C1 segment of cervical spinal cord (tissue), 14 donors: ENCODE data around the gene TMEM94.
A peak's percentile ranks its signal among the peaks of the same experiment; 100 is the strongest.

Experiments
- DNase-seq, 14 donors: peaks; one replicate each; lab custom pipeline; 2025; lab: John Stamatoyannopoulos, UW

TMEM94 gene

GRCh38 chr17:75494326-75494877 is 38.0 kb downstream of the TMEM94 start:
- DNase-seq, result no peak

GRCh38 chr17:75496005-75496404 is 39.6 kb downstream of the TMEM94 start:
- no peak for DNase-seq

- no peak for DNase-seq
These were observed 41.7 kb downstream of the TMEM94 start for GRCh38 chr17:75498039-75498725.

GRCh38 chr17:75498726-75499213 is 42.3 kb downstream of the TMEM94 start:
- DNase-seq, result no peak

GRCh38 chr17:75499313-75500022 is 43.0 kb downstream of the TMEM94 start:
- DNase-seq, result peak in 1 of 14 donors; percentile 44

- no peak for DNase-seq
These were observed 44.2 kb downstream of the TMEM94 start for GRCh38 chr17:75500419-75501216.

- peak in 12 of 14 donors; percentile 50 to 87 (median 76) for DNase-seq
These were observed 45.1 kb downstream of the TMEM94 start for GRCh38 chr17:75501378-75502071.

- no peak for DNase-seq
These were observed 45.8 kb downstream of the TMEM94 start for GRCh38 chr17:75502072-75502720.

GRCh38 chr17:75502721-75503329 is 46.4 kb downstream of the TMEM94 start:
- no peak for DNase-seq

- no peak for DNase-seq
These were observed 47.0 kb downstream of the TMEM94 start for GRCh38 chr17:75503337-75503950.

GRCh38 chr17:75503976-75504346 is 47.5 kb downstream of the TMEM94 start:
- DNase-seq, result no peak

GRCh38 chr17:75504347-75505151 is 48.1 kb downstream of the TMEM94 start:
- peak in 1 of 14 donors; percentile 19 for DNase-seq

GRCh38 chr17:75505152-75505409 is 48.6 kb downstream of the TMEM94 start:
- DNase-seq, result no peak

GRCh38 chr17:75505640-75506039 is 49.2 kb downstream of the TMEM94 start:
- DNase-seq, result no peak

- DNase-seq, result no peak
These were observed 49.7 kb downstream of the TMEM94 start for GRCh38 chr17:75506134-75506533.

GRCh38 chr17:75506888-75507287 is 50.5 kb downstream of the TMEM94 start:
- DNase-seq, result peak in 1 of 14 donors; percentile 38

GRCh38 chr17:75507733-75508719 is 51.6 kb downstream of the TMEM94 start:
- peak in 12 of 14 donors; percentile 33 to 86 (median 66) for DNase-seq

GRCh38 chr17:75508931-75509361 is 52.5 kb downstream of the TMEM94 start:
- peak in 1 of 14 donors; percentile 28 for DNase-seq
